ENCODE data around the gene WNT9A.

DNA sequence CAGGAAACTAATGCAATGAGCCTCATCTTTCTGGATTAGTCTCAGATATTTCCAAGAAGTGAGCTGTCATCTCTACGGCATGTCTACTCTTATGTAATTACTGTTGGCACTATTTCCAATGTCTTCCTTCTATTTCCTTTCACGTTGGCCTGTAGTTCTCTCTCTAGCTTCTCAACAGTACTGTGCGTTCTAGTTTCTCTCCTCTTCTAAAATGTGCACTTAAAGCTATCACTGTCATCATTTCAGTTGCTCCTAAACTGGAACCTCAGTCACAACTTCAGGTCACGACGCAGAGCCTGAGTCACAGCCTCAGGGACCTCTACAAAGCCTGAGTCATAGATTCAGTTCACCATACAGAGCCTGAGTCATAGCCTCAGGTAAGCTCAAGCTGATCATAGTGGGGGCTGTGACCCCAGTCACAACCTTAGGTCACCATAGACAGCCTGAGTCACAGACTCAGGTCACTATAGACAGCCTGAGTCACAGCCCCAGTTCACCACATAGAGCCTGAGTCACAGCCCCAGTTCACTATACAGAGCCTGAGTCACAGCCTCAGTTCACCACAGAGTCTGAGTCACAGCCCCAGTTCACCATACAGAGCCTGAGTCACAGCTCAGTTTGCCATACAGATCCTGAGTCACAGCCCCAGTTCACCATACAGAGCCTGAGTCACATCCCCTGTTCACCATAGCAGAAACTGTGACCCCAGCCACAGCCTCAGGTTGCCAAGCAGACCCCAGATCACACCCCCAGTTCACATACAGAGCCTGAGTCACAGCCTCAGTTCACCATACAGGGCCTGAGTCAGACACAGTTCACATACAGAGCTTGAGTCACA lies 13.0 kb downstream of the WNT9A start:
- TF ChIP-seq, protein P1, sequence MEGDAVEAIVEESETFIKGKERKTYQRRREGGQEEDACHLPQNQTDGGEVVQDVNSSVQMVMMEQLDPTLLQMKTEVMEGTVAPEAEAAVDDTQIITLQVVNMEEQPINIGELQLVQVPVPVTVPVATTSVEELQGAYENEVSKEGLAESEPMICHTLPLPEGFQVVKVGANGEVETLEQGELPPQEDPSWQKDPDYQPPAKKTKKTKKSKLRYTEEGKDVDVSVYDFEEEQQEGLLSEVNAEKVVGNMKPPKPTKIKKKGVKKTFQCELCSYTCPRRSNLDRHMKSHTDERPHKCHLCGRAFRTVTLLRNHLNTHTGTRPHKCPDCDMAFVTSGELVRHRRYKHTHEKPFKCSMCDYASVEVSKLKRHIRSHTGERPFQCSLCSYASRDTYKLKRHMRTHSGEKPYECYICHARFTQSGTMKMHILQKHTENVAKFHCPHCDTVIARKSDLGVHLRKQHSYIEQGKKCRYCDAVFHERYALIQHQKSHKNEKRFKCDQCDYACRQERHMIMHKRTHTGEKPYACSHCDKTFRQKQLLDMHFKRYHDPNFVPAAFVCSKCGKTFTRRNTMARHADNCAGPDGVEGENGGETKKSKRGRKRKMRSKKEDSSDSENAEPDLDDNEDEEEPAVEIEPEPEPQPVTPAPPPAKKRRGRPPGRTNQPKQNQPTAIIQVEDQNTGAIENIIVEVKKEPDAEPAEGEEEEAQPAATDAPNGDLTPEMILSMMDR (conservative IDR thresholded peaks at IDR 0.05; ENCODE audit: low read depth, low read length) = no peak
- no peak for TF ChIP-seq EZH2 (IDR thresholded peaks at IDR 0.05; ENCODE audit: borderline replicate concordance, low read depth, low read length, poor library complexity, severe bottlenecking)

All from A673 (cell line).